Esophagus squamous epithelium (tissue), 5 donors: Measurements from ENCODE around the gene PIN1. TPM values are rescaled to one million over a fixed set of nuclear protein-coding genes. Genes with fewer than 3 reads are reported as not detected.
A peak's percentile ranks its signal among the peaks of the same experiment; 100 is the strongest.

Experiments
- DNase-seq: peaks from one replicate; lab custom pipeline; 2025; lab: John Stamatoyannopoulos, UW
- H3K27ac ChIP-seq, 4 donors: fragments of 200-600 bp; sonication (generic); one replicate each; pipeline ENCODE4 v1.5.1; 2016 to 2019; ENCODE audit warnings: mild to moderate bottlenecking in 1 of 4
- H3K27me3 ChIP-seq, 4 donors: fragments of 200-600 bp; sonication (generic); 1 replicate in 3 of 4; 2 replicates in 1 of 4; pipeline versions ENCODE4 v1.5.1 to v1.6.0; 2017 to 2021; ENCODE audit warnings: antibody characterized with exemption in 1 of 4
- H3K36me3 ChIP-seq, 3 donors: fragments of 200-600 bp; sonication (generic); one replicate each; pipeline ENCODE4 v1.5.1; 2016 to 2019
- H3K4me1 ChIP-seq, 3 donors: fragments of 200-600 bp; sonication (generic); one replicate each; pipeline ENCODE4 v1.5.1; 2017 to 2019
- H3K4me3 ChIP-seq, 4 donors: fragments of 200-600 bp; sonication (generic); 1 replicate in 3 of 4; 2 replicates in 1 of 4; pipeline ENCODE4 v1.5.1; 2016 to 2019; ENCODE audit warnings: mild to moderate bottlenecking in 2 of 4, moderate library complexity in 1 of 4
- H3K9me3 ChIP-seq, 3 donors: fragments of 200-600 bp; sonication (generic); one replicate each; pipeline ENCODE4 v1.5.1; 2016 to 2019
- POLR2A ChIP-seq, 4 donors: fragments of 450-650 bp; IDR thresholded peaks; one replicate each; pipeline ENCODE4 v1.6.1; 2017; ENCODE audit warnings: antibody characterized with exemption in 4 of 4, mild to moderate bottlenecking in 4 of 4, moderate library complexity in 3 of 4
- WGBS, 2 donors: methylation state at CpG; one replicate each; pipeline ENCODE4 v1.1.5; 2018; 5-methylcytosine and 5-hydroxymethylcytosine counted together
- intact Hi-C: fragments of 100-400 bp; cut with DNase I; formaldehyde crosslinking; loops from one replicate; pipeline ENCODE4 v1.15.0; 2022
- total RNA-seq, 4 donors: library from RNA; depleted of rRNA; stranded (reverse); fragments of >200 nt; gene quantifications; one replicate each; pipeline ENCODE4 v1.1.0, GENCODE V29; 2016
- TF ChIP-seq, protein P1 (sequence below), 6 experiments: fragments of 450-650 bp in 4 of 6; fragments of 200-600 bp in 2 of 6; sonication (generic) in 2 of 6; IDR thresholded peaks; one replicate each; pipeline ENCODE4 v1.5.1; 2016 to 2019; ENCODE audit warnings: antibody characterized with exemption in 6 of 6, mild to moderate bottlenecking in 4 of 6, moderate library complexity in 4 of 6
- donor health status: DM: yes; HTN: yes; CAD: no.

Gene PIN1
- total RNA-seq, 4 donors from 2014 or later: 61.1 to 77.1 (median 67.6) TPM

GRCh38 chr19:9856609-9857008, 21.5 kb downstream of the PIN1 start:
- H3K36me3 ChIP-seq: peaks cover 0 to 24% (median 0%) of the 10 kb centered on the region in 3 donors
- H3K4me1 ChIP-seq: no peaks in the 10 kb centered on the region
- H3K9me3 ChIP-seq: no peaks in the 10 kb centered on the region
- intact Hi-C loops: no loop called here
- no peak for DNase-seq
- TF ChIP-seq, protein P1, sequence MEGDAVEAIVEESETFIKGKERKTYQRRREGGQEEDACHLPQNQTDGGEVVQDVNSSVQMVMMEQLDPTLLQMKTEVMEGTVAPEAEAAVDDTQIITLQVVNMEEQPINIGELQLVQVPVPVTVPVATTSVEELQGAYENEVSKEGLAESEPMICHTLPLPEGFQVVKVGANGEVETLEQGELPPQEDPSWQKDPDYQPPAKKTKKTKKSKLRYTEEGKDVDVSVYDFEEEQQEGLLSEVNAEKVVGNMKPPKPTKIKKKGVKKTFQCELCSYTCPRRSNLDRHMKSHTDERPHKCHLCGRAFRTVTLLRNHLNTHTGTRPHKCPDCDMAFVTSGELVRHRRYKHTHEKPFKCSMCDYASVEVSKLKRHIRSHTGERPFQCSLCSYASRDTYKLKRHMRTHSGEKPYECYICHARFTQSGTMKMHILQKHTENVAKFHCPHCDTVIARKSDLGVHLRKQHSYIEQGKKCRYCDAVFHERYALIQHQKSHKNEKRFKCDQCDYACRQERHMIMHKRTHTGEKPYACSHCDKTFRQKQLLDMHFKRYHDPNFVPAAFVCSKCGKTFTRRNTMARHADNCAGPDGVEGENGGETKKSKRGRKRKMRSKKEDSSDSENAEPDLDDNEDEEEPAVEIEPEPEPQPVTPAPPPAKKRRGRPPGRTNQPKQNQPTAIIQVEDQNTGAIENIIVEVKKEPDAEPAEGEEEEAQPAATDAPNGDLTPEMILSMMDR (IDR thresholded peaks at IDR 0.05): no peak
- TF ChIP-seq POLR2A (IDR thresholded peaks at IDR 0.05): no peak
- H3K4me3 ChIP-seq: no peak overlapping the region
- H3K27ac ChIP-seq: no peak overlapping the region
- H3K27me3 ChIP-seq: no peaks in the 10 kb centered on the region
- 100% methylated on average over 1 of the region's 9 CpGs; no CpG with 5 or more reads in 1 of the 2 donors for WGBS, 2 donors

GRCh38 chr19:9857076-9857721, 22.1 kb downstream of the PIN1 start:
- Histone ChIP-seq H3K9me3 (no peaks in the 10 kb centered on the region), H3K27ac (peak overlapping the region in 1 of 4 donors; percentile 21), H3K36me3 (peaks cover 0 to 24% (median 0%) of the 10 kb centered on the region in 3 donors), H3K4me3 (peak overlapping the region in 1 of 4 donors; percentile 11), H3K4me1 (no peaks in the 10 kb centered on the region), H3K27me3 (no peaks in the 10 kb centered on the region)
- DNase-seq: no peak
- no peak for TF ChIP-seq POLR2A (IDR thresholded peaks at IDR 0.05)
- TF ChIP-seq, protein P1 (IDR thresholded peaks at IDR 0.05): no peak
- intact Hi-C loops: no loop called here
- 74 to 98% methylated on average over 5 to 10 of the region's 13 CpGs for WGBS, 2 donors

DNA sequence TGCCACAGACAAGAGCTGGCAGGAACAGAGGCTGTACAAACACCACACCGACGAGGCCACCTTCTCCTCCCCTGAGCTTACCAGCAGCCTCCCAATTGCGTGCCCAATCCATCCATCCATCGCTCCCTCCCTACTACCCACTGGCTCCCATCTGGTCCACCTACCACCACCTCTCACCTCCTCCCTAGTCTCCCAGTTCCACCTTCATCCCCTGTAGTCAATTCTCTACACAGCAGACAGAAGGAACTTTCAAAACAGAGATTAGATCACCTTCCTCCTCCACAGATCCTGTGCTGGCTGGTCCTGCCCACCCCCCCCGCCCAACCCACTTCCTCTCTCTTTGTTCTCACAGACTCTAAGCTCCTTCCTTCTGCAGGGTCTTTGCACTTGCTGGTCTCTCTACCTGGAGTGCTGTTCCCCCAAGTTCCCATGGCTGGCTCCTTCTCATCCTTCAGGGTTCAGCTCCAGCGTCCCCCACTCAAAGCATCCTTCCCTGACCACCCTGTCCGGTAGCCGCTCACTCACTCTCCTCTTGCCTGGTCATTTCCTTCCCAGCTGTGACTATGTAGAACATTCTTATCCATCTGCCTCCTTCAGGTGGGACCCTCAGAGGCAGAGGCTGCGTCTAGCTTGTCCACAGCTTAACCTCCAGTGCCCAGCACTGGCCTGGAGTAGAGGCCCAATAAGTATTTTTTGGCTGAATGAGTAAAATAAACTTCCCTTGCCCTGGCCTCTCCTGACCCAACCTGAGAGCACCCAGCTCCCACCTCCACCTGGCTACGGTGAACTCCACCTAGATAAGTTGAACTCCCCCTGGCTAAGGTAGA, 23.0 kb downstream of the PIN1 start:
- Histone ChIP-seq H3K4me3 (peak overlapping the region in 2 of 4 donors; percentile 11 to 26), H3K9me3 (no peaks in the 10 kb centered on the region), H3K4me1 (no peaks in the 10 kb centered on the region), H3K27me3 (no peaks in the 10 kb centered on the region), H3K27ac (peak overlapping the region in 2 of 4 donors; percentile 21 to 63), H3K36me3 (peaks cover 0 to 24% (median 0%) of the 10 kb centered on the region in 3 donors)
- 64 to 75% methylated on average over 9 to 10 of the region's 10 CpGs for WGBS, 2 donors
- intact Hi-C loops: no loop called here
- TF ChIP-seq POLR2A (IDR thresholded peaks at IDR 0.05): no peak
- TF ChIP-seq, protein P1 (IDR thresholded peaks at IDR 0.05): no peak
- DNase-seq: no peak

DNA sequence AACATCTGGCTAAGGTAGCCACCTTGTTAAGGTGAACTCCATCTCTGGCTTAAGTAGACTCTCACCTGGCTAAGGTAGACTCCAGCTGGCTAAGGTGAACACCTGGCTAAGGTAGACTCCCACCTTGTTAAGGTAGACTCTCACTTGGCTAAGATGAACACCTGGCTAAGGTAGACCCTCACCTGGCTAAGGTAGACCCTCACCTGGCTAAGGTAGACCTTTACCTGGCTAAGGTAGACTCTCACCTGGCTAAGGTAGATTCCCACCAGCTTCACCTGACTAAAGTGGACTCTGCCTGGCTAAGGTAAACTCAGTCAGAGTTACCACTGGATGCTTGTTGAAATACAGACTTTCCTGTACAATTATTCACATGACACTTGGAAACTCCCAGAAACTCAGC, 23.6 kb downstream of the PIN1 start:
- Histone ChIP-seq H3K27me3 (no peaks in the 10 kb centered on the region), H3K36me3 (peaks cover 0 to 24% (median 0%) of the 10 kb centered on the region in 3 donors), H3K4me1 (no peaks in the 10 kb centered on the region), H3K4me3 (no peak overlapping the region), H3K27ac (no peak overlapping the region), H3K9me3 (no peaks in the 10 kb centered on the region)
- intact Hi-C loops: no loop called here
- TF ChIP-seq POLR2A (IDR thresholded peaks at IDR 0.05): no peak
- TF ChIP-seq, protein P1 (IDR thresholded peaks at IDR 0.05): no peak
- DNase-seq: no peak

DNA sequence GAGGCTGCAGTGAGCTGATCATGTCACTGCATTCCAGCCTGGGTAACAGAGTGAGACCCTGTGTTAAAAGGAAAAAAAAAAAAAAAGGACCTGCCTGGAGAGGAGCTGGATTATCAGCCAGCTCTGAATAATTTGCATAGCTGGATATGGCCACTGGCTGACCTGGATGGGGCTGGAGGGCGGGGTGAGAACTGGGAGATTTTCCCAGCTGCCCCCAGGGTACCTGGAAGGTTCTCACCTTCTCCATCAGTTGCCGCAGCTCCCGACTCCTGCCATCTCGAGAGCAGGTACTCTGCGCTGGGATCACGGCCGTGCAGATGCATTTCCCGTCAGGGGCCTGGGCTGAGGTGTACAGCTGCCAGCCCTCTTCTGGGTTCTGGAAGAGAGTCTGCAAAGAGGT, 25.3 kb downstream of the PIN1 start:
- TF ChIP-seq, protein P1 (IDR thresholded peaks at IDR 0.05): no peak
- TF ChIP-seq POLR2A (IDR thresholded peaks at IDR 0.05): no peak
- no peak overlapping the region for H3K4me3 ChIP-seq
- 70 to 71% methylated on average over 5 to 7 of the region's 8 CpGs for WGBS, 2 donors
- H3K36me3 ChIP-seq: peaks cover 0 to 16% (median 0%) of the 10 kb centered on the region in 3 donors
- no peaks in the 10 kb centered on the region for H3K4me1 ChIP-seq
- H3K9me3 ChIP-seq: no peaks in the 10 kb centered on the region
- no peak overlapping the region for H3K27ac ChIP-seq
- DNase-seq: no peak
- intact Hi-C loops: no loop called here
- no peaks in the 10 kb centered on the region for H3K27me3 ChIP-seq
